OCI-LY7 (cell line): ENCODE data around the gene TMEM51. TPM values are rescaled to one million over a fixed set of nuclear protein-coding genes. Genes with fewer than 3 reads are reported as not detected.

Experiments
- BruUV-seq: library from RNA; stranded (reverse); fragments of 400-500 nt; replicated peaks from 2 replicates; lab custom pipeline; 2021; lab: Mats Ljungman, UMichigan
- CTCF ChIA-PET: fragments of 300-600 bp; sonication (Branson Sonifier 250); formaldehyde crosslinking; loops from one replicate; lab custom pipeline; 2022; ENCODE audit warnings: antibody characterized with exemption; ENCODE audit not compliant: unreplicated experiment; lab: Charles Lee
- POLR2A ChIA-PET: fragments of 300-600 bp; sonication (Branson Sonifier 250); formaldehyde crosslinking; loops from one replicate; lab custom pipeline; 2022; ENCODE audit warnings: antibody characterized with exemption; lab: Charles Lee
- DNase-seq: peaks from one replicate; pipeline ENCODE4 v3.0.0-alpha.2; 2015; ENCODE audit warnings: low spot score
- H2AFZ ChIP-seq: fragments of 200-600 bp; sonication (generic), shearing (Covaris generic); 2 replicates; pipeline ENCODE4 v1.6.1; 2014; ENCODE audit warnings: mild to moderate bottlenecking, antibody characterized with exemption, low read length, moderate library complexity
- H3K27ac ChIP-seq: fragments of 200-600 bp; sonication (generic); 2 replicates; pipeline ENCODE4 v1.5.1; 2014; ENCODE audit warnings: mixed run types, low read depth, mild to moderate bottlenecking, moderate library complexity, low read length, inconsistent platforms; ENCODE audit not compliant: poor library complexity, severe bottlenecking
- H3K36me3 ChIP-seq: fragments of 200-600 bp; sonication (generic); 2 replicates; pipeline ENCODE4 v1.6.1; 2014; ENCODE audit warnings: mild to moderate bottlenecking, antibody characterized with exemption, low read length, moderate library complexity, mixed read lengths; ENCODE audit not compliant: insufficient read depth
- H3K4me1 ChIP-seq: fragments of 200-600 bp; sonication (generic); 2 replicates; pipeline ENCODE4 v1.5.1; 2014; ENCODE audit warnings: mild to moderate bottlenecking, low read length; ENCODE audit not compliant: insufficient read depth, poor library complexity, severe bottlenecking
- H3K4me2 ChIP-seq: fragments of 200-600 bp; sonication (generic); 2 replicates; pipeline ENCODE4 v1.6.1; 2014; ENCODE audit warnings: mild to moderate bottlenecking, low read length
- H3K4me3 ChIP-seq: fragments of 200-600 bp; sonication (generic); 2 replicates; pipeline ENCODE4 v1.5.1; 2014; ENCODE audit warnings: mild to moderate bottlenecking, low read depth, low read length; ENCODE audit not compliant: poor library complexity, severe bottlenecking
- H3K79me2 ChIP-seq: fragments of 200-600 bp; sonication (generic); 2 replicates; pipeline ENCODE4 v1.6.1; 2016; ENCODE audit warnings: low read depth, mild to moderate bottlenecking, low read length, moderate library complexity, mixed read lengths; ENCODE audit not compliant: insufficient read depth
- H3K9me2 ChIP-seq: fragments of 200-600 bp; sonication (generic); 2 replicates; pipeline ENCODE4 v1.6.1; 2016; ENCODE audit warnings: mild to moderate bottlenecking, low read length, mixed read lengths; ENCODE audit not compliant: insufficient read depth
- H3K9me3 ChIP-seq: fragments of 200-600 bp; sonication (generic); 2 replicates; pipeline ENCODE4 v1.6.1; 2014; ENCODE audit warnings: mild to moderate bottlenecking, mixed run types, low read length, mixed read lengths
- H4K20me1 ChIP-seq: fragments of 200-600 bp; sonication (generic); 2 replicates; pipeline ENCODE4 v1.6.1; 2014; ENCODE audit warnings: mild to moderate bottlenecking, antibody characterized with exemption, low read length, moderate library complexity, mixed read lengths; ENCODE audit not compliant: insufficient read depth
- EZH2phosphoT487 ChIP-seq: fragments of 200-600 bp; sonication (generic); IDR thresholded peaks from 2 replicates; pipeline ENCODE4 v1.6.1; 2018; ENCODE audit warnings: low read depth, borderline replicate concordance, mild to moderate bottlenecking, mixed run types, antibody characterized with exemption, low read length, moderate library complexity, mixed read lengths
- intact Hi-C: fragments of 100-400 bp; cut with micrococcal nuclease; formaldehyde crosslinking; loops from one replicate; pipeline ENCODE4 v1.10.0; 2022; ENCODE audit not compliant: unreplicated experiment
- total RNA-seq, 2 experiments: library from RNA; depleted of rRNA in 1 of 2; stranded (reverse); fragments of >200 nt in 1 of 2; shearing (Covaris generic) in 1 of 2; gene quantifications; 2 replicates each; pipeline ENCODE4 v1.2.3, GENCODE V29; 2014 to 2022
- TF ChIP-seq, protein P1 (sequence below): fragments of 200-600 bp; sonication (generic); conservative IDR thresholded peaks from 2 replicates; pipeline ENCODE4 v1.5.1; 2014; ENCODE audit warnings: mild to moderate bottlenecking, antibody characterized with exemption, low read length, moderate library complexity, mixed read lengths

Gene TMEM51
- total RNA-seq, 2 experiments from 2014 or later, result not detected

DNA sequence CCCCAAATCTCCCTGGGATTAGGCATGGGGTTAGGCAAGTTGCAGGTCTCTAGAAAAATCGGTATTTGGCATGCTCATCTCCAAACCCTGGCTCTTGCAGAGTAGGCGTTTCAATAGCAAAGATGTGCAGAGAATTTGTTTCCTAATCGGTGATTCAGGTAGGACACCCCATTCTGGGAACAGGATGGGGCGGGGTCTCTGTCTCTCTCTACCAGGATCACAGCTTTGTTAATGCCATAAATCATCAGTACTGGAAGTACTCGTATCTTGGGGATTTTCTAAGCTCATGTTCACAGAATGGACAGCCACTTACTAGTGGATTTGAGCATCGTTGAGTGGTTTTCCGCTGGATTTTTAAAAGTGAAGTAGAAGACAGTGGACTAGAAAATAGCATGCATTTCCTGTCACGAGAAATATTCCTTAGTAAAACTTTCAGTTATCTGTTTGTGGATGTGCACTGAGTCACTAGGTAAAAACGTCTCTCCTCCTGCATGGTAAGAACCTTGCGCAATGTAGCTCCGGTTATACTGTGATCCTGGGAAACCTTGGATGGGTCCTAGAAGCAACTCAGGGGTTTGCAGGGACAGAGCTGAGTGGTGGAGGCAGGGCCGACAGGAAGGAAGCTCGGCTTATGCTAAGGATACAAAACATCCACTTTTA, 5.1 kb downstream of the TMEM51 start:
- BruUV-seq, result no TSS peak
- H3K9me3 ChIP-seq, result no peaks in the 10 kb centered on the region
- TF ChIP-seq, protein P1, sequence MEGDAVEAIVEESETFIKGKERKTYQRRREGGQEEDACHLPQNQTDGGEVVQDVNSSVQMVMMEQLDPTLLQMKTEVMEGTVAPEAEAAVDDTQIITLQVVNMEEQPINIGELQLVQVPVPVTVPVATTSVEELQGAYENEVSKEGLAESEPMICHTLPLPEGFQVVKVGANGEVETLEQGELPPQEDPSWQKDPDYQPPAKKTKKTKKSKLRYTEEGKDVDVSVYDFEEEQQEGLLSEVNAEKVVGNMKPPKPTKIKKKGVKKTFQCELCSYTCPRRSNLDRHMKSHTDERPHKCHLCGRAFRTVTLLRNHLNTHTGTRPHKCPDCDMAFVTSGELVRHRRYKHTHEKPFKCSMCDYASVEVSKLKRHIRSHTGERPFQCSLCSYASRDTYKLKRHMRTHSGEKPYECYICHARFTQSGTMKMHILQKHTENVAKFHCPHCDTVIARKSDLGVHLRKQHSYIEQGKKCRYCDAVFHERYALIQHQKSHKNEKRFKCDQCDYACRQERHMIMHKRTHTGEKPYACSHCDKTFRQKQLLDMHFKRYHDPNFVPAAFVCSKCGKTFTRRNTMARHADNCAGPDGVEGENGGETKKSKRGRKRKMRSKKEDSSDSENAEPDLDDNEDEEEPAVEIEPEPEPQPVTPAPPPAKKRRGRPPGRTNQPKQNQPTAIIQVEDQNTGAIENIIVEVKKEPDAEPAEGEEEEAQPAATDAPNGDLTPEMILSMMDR, result no peak
- no peak for TF ChIP-seq EZH2phosphoT487
- H3K36me3 ChIP-seq, result no peaks in the 10 kb centered on the region
- POLR2A ChIA-PET, result no interaction called here
- no peak overlapping the region for H3K4me2 ChIP-seq
- no peak overlapping the region for H3K4me3 ChIP-seq
- intact Hi-C loops, result no loop called here
- no peaks in the 10 kb centered on the region for H3K9me2 ChIP-seq
- CTCF ChIA-PET, result no interaction called here
- H3K4me1 ChIP-seq, result no peaks in the 10 kb centered on the region
- no peak overlapping the region for H3K27ac ChIP-seq
- H3K79me2 ChIP-seq, result no peaks in the 10 kb centered on the region
- H2AFZ ChIP-seq, result no peak overlapping the region
- DNase-seq, result no peak
- no peaks in the 10 kb centered on the region for H4K20me1 ChIP-seq

DNA sequence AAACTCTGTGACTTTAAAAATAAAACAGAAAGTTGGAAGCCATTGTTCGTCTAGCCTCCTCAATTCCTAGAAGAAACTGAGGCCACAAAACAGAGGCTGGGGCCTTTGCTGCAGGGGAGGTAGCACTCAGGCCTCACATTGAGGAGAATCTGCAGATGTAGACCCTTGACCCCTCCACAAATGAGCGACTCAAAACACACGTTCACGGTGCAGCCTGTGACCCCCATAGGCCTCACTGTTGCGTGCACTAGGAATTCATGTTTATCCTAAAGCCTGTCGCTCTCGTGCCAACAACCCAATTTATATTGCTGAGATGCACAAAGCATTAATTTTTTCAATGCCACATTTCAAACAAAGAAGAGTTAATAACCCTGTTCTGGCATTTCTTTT, 5.6 kb downstream of the TMEM51 start:
- CTCF ChIA-PET, result no interaction called here
- intact Hi-C loops, result no loop called here
- BruUV-seq, result no TSS peak

DNA sequence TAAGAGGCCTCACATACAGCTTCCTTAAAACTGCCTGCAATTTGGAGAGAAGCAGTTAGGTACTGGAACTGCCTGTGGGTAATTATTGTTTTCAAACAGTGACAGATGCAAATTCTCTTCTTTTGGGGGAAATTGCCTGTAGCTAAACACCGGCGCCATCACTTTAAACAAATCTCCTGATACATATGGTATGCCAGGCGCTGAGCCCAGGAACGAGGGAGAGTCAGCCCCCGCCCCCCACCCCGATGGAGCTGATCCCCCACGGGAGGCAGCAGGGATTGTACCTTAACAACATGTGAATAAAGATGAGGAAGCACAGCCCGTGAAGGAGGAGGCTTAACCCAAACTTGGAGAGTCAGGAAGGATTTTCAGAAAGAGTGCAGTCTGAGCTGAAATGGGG, 7.1 kb downstream of the TMEM51 start:
- H3K36me3 ChIP-seq, result no peaks in the 10 kb centered on the region
- H3K4me3 ChIP-seq, result no peak overlapping the region
- no peak for DNase-seq
- no peak overlapping the region for H3K27ac ChIP-seq
- POLR2A ChIA-PET, result no interaction called here
- intact Hi-C loops, result no loop called here
- H3K79me2 ChIP-seq, result no peaks in the 10 kb centered on the region
- no TSS peak for BruUV-seq
- H2AFZ ChIP-seq, result no peak overlapping the region
- no peak for TF ChIP-seq EZH2phosphoT487
- TF ChIP-seq, protein P1, result no peak
- H3K4me1 ChIP-seq, result no peaks in the 10 kb centered on the region
- H3K9me2 ChIP-seq, result no peaks in the 10 kb centered on the region
- no peaks in the 10 kb centered on the region for H3K9me3 ChIP-seq
- H4K20me1 ChIP-seq, result no peaks in the 10 kb centered on the region
- no peak overlapping the region for H3K4me2 ChIP-seq
- CTCF ChIA-PET, result no interaction called here

More for the DNA sequence above, 5.6 kb downstream of the TMEM51 start:
- Histone ChIP-seq H3K4me2 (no peak overlapping the region), H3K79me2 (no peaks in the 10 kb centered on the region), H3K9me2 (no peaks in the 10 kb centered on the region), H3K9me3 (no peaks in the 10 kb centered on the region), H3K36me3 (no peaks in the 10 kb centered on the region), H3K27ac (no peak overlapping the region), H4K20me1 (no peaks in the 10 kb centered on the region), H3K4me3 (no peak overlapping the region), H2AFZ (no peak overlapping the region), H3K4me1 (no peaks in the 10 kb centered on the region)
- no peak for DNase-seq
- POLR2A ChIA-PET, result no interaction called here
- no peak for TF ChIP-seq EZH2phosphoT487
- TF ChIP-seq, protein P1, result no peak
